ENCODE data around the gene IGFL4. TPM values are rescaled to one million over a fixed set of nuclear protein-coding genes. Genes with fewer than 3 reads are reported as not detected.

The IGFL4 gene
- total and polyA plus RNA-seq, 2 of the 8 experiments (the other 6 are each of a cell fraction or from before 2014, with no cell fraction given): 0.05 to 0.11 TPM

DNA sequence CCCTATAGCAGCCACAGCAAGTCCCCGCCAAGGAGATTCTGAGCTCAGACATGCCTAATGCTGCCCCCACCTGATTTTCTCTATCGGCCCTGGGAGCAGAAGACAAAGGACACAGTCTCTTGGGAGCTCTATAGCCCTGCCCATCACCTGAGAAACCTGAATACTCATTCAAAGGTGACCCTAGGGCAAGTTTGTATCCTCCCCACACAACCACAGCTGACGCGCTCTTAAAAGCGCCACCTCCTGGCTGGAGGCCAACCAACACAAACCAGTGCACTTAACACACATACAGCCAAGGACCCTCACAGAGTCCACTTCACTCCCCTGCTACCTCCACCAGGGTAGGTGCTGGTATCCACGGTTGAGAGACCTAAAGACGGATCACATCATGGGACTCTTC is 8.8 kb upstream of the IGFL4 start (continued):
- TF ChIP-seq CHD1 (IDR thresholded peaks at IDR 0.05; ENCODE audit: low read depth, low read length) (no peak), TAF1 (IDR thresholded peaks at IDR 0.05; ENCODE audit: low read depth, low read length) (peak; percentile 28; the same call in 1 of the 2 replicates), RAD21 (IDR thresholded peaks at IDR 0.05 in 1 of 2, conservative IDR thresholded peaks at IDR 0.05 in 1 of 2; ENCODE audit: low read depth in 2 of 2, low read length in 2 of 2) (peak; percentile 27 to 57), POLR2AphosphoS5 (IDR thresholded peaks at IDR 0.05; ENCODE audit: low read depth, low read length) (no peak)
- TF ChIP-seq, protein P1, sequence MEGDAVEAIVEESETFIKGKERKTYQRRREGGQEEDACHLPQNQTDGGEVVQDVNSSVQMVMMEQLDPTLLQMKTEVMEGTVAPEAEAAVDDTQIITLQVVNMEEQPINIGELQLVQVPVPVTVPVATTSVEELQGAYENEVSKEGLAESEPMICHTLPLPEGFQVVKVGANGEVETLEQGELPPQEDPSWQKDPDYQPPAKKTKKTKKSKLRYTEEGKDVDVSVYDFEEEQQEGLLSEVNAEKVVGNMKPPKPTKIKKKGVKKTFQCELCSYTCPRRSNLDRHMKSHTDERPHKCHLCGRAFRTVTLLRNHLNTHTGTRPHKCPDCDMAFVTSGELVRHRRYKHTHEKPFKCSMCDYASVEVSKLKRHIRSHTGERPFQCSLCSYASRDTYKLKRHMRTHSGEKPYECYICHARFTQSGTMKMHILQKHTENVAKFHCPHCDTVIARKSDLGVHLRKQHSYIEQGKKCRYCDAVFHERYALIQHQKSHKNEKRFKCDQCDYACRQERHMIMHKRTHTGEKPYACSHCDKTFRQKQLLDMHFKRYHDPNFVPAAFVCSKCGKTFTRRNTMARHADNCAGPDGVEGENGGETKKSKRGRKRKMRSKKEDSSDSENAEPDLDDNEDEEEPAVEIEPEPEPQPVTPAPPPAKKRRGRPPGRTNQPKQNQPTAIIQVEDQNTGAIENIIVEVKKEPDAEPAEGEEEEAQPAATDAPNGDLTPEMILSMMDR (IDR thresholded peaks at IDR 0.05; ENCODE audit: control extremely low read depth in 1 of 3, insufficient read depth in 1 of 3, low read depth in 1 of 3, low read length in 3 of 3): peak; percentile 77 to 89 (median 82)
- TF ChIP-seq, protein P2, sequence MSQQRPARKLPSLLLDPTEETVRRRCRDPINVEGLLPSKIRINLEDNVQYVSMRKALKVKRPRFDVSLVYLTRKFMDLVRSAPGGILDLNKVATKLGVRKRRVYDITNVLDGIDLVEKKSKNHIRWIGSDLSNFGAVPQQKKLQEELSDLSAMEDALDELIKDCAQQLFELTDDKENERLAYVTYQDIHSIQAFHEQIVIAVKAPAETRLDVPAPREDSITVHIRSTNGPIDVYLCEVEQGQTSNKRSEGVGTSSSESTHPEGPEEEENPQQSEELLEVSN (IDR thresholded peaks at IDR 0.05): no peak
